Motor neuron (in vitro differentiated cells): Measurements from ENCODE around the gene TRIO. TPM values are rescaled to one million over a fixed set of nuclear protein-coding genes. Genes with fewer than 3 reads are reported as not detected.
A peak's percentile ranks its signal among the peaks of the same experiment; 100 is the strongest.

ENCODE experiments used
- ATAC-seq, 8 experiments: fragments of 200-7000 bp; cut with Tn5 transposase; replicated peaks in 6 of 8; 2 replicates each; pipeline ENCODE4 v1.8.0; 2021; ENCODE audit warnings: mild to moderate bottlenecking in 8 of 8, moderate library complexity in 8 of 8
- H3K27ac ChIP-seq, 2 donors: fragments of 250-450 bp; sonication (Bioruptor Pico); 2 replicates each; pipeline ENCODE4 v1.9.0; 2021; ENCODE audit warnings: antibody characterized with exemption in 2 of 2, mild to moderate bottlenecking in 2 of 2, moderate library complexity in 1 of 2
- H3K4me1 ChIP-seq, 2 donors: fragments of 250-450 bp; sonication (Bioruptor Pico); replicated peaks in 1 of 2; 2 replicates each; pipeline ENCODE4 v1.6.1; 2021; ENCODE audit warnings: antibody characterized with exemption in 2 of 2, mild to moderate bottlenecking in 2 of 2, moderate library complexity in 1 of 2
- H3K4me3 ChIP-seq, 5 donors: fragments of 250-450 bp; sonication (Bioruptor Pico); 2 replicates each; pipeline ENCODE4 v1.9.0; 2021; ENCODE audit warnings: antibody characterized with exemption in 5 of 5, mild to moderate bottlenecking in 5 of 5, moderate library complexity in 4 of 5
- WGBS, 10 experiments: fragments of 450-650 bp; shearing (Covaris generic); methylation state at CpG; one replicate each; pipeline ENCODE4 v1.0.0; 2022; 5-methylcytosine and 5-hydroxymethylcytosine counted together
- in situ Hi-C, 9 experiments: fragments of 400-800 bp; cut with MboI; loops; one replicate each; pipeline ENCODE4 v1.15.0; 2021; ENCODE audit warnings: low sequenced_read_pairs in 9 of 9, low pct_unique_long_range_greater_than_20kb in 2 of 9; ENCODE audit not compliant: unreplicated experiment in 9 of 9
- total RNA-seq, 8 experiments: library from RNA; unstranded; fragments of 300-600 nt; gene quantifications; 2 replicates each; pipeline versions ENCODE4 v1.2.3 to v1.2.4, GENCODE V29; 2022

Gene TRIO
- total RNA-seq, 8 experiments from 2014 or later = 39.7 to 162 (median 92.9) TPM

- ATAC-seq = no peak
- 0 to 100% (median 83%) methylated on average over 1 to 3 of the region's 3 CpGs; no CpG with 5 or more reads in 3 of the 10 experiments for WGBS, 10 experiments
- no peaks in the 10 kb centered on the region for H3K4me1 ChIP-seq
- H3K27ac ChIP-seq = no peak overlapping the region
- H3K4me3 ChIP-seq = no peak overlapping the region
- in situ Hi-C loops = loop anchor here in 1 of 9 experiments (25.0 kb wide), 1 partner anchor 135 kb away; no protein-coding TSS in a partner anchor
Measured at GRCh38 chr5:14127587-14127986, 15.6 kb upstream of the TRIO start.

GRCh38 chr5:14128079-14128478 is 15.1 kb upstream of the TRIO start:
- Histone ChIP-seq H3K4me3 (no peak overlapping the region), H3K4me1 (no peaks in the 10 kb centered on the region), H3K27ac (no peak overlapping the region)
- in situ Hi-C loops = loop anchor here in 1 of 9 experiments (25.0 kb wide), 1 partner anchor 134 kb away; no protein-coding TSS in a partner anchor
- no peak for ATAC-seq

GRCh38 chr5:14129123-14129522 is 14.0 kb upstream of the TRIO start:
- Histone ChIP-seq H3K4me1 (no peaks in the 10 kb centered on the region), H3K27ac (no peak overlapping the region), H3K4me3 (no peak overlapping the region)
- in situ Hi-C loops = loop anchor here in 1 of 9 experiments (25.0 kb wide), 1 partner anchor 133 kb away; no protein-coding TSS in a partner anchor
- ATAC-seq = no peak
- 20 to 83% (median 60%) methylated on average over 1 of the region's 1 CpG; no CpG with 5 or more reads in 7 of the 10 experiments for WGBS, 10 experiments

- Histone ChIP-seq H3K4me1 (no peaks in the 10 kb centered on the region), H3K4me3 (no peak overlapping the region), H3K27ac (no peak overlapping the region)
- in situ Hi-C loops = loop anchor here in 1 of 9 experiments (25.0 kb wide), 1 partner anchor 130 kb away; no protein-coding TSS in a partner anchor
- ATAC-seq = peak in 1 of 8 experiments; percentile 23
- 17 to 100% (median 71%) methylated on average over 1 to 6 of the region's 6 CpGs; no CpG with 5 or more reads in 1 of the 10 experiments for WGBS, 10 experiments
Measured at GRCh38 chr5:14131855-14132503, 11.2 kb upstream of the TRIO start.

GRCh38 chr5:14133394-14133793 is 9.7 kb upstream of the TRIO start:
- H3K27ac ChIP-seq = no peak overlapping the region
- WGBS, 10 experiments = 47 to 100% (median 83%) methylated on average over 1 to 2 of the region's 2 CpGs; no CpG with 5 or more reads in 3 of the 10 experiments
- in situ Hi-C loops = loop anchor here in 1 of 9 experiments (25.0 kb wide), 1 partner anchor 129 kb away; no protein-coding TSS in a partner anchor
- ATAC-seq = no peak
- no peak overlapping the region for H3K4me3 ChIP-seq
- no peaks in the 10 kb centered on the region for H3K4me1 ChIP-seq

- no peak overlapping the region for H3K4me3 ChIP-seq
- no peak overlapping the region for H3K27ac ChIP-seq
- H3K4me1 ChIP-seq = no peaks in the 10 kb centered on the region
- ATAC-seq = peak in 2 of 8 experiments; percentile 38 to 56
- WGBS, 10 experiments = 67 to 100% (median 82%) methylated on average over 1 of the region's 1 CpG; no CpG with 5 or more reads in 4 of the 10 experiments
- in situ Hi-C loops = loop anchor here in 1 of 9 experiments (25.0 kb wide), 1 partner anchor 128 kb away; no protein-coding TSS in a partner anchor
Measured at GRCh38 chr5:14134083-14134482, 9.1 kb upstream of the TRIO start.

GRCh38 chr5:14134771-14135170 is 8.4 kb upstream of the TRIO start:
- 57 to 100% methylated on average over 1 to 2 of the region's 2 CpGs; no CpG with 5 or more reads in 8 of the 10 experiments for WGBS, 10 experiments
- H3K27ac ChIP-seq = no peak overlapping the region
- H3K4me1 ChIP-seq = no peaks in the 10 kb centered on the region
- no peak for ATAC-seq
- no peak overlapping the region for H3K4me3 ChIP-seq
- in situ Hi-C loops = loop anchor here in 1 of 9 experiments (25.0 kb wide), 1 partner anchor 128 kb away; no protein-coding TSS in a partner anchor

GRCh38 chr5:14135621-14136020 is 7.5 kb upstream of the TRIO start:
- H3K27ac ChIP-seq = no peak overlapping the region
- no peak for ATAC-seq
- H3K4me3 ChIP-seq = no peak overlapping the region
- whole genome bisulfite sequencing, 10 experiments = 60 to 80% methylated on average over 1 of the region's 1 CpG; no CpG with 5 or more reads in 8 of the 10 experiments
- no peaks in the 10 kb centered on the region for H3K4me1 ChIP-seq
- in situ Hi-C loops = loop anchor here in 1 of 9 experiments (25.0 kb wide), 1 partner anchor 127 kb away; no protein-coding TSS in a partner anchor

- in situ Hi-C loops = loop anchor here in 1 of 9 experiments (25.0 kb wide), 1 partner anchor 126 kb away; no protein-coding TSS in a partner anchor
- no peak for ATAC-seq
- 43 to 86% (median 62%) methylated on average over 1 to 2 of the region's 2 CpGs; no CpG with 5 or more reads in 4 of the 10 experiments for WGBS, 10 experiments
Measured at GRCh38 chr5:14136228-14136627, 6.9 kb upstream of the TRIO start.

GRCh38 chr5:14138608-14139540 is 4.3 kb upstream of the TRIO start:
- Histone ChIP-seq H3K27ac (no peak overlapping the region), H3K4me3 (no peak overlapping the region), H3K4me1 (peaks cover 0 to 6% of the 10 kb centered on the region in 2 donors)
- in situ Hi-C loops = loop anchor here in 1 of 9 experiments (25.0 kb wide), 1 partner anchor 123 kb away; no protein-coding TSS in a partner anchor
- 40 to 93% (median 79%) methylated on average over 2 to 11 of the region's 11 CpGs for WGBS, 10 experiments
- no peak for ATAC-seq

More at GRCh38 chr5:14136228-14136627, 6.9 kb upstream of the TRIO start:
- Histone ChIP-seq H3K4me1 (no peaks in the 10 kb centered on the region), H3K27ac (no peak overlapping the region), H3K4me3 (no peak overlapping the region)

GRCh38 chr5:14141764-14142163 is 1.4 kb upstream of the TRIO start:
- H3K4me1 ChIP-seq = peaks cover 12 to 17% of the 10 kb centered on the region in 2 donors
- peak overlapping the region in 1 of 2 donors; percentile 96 for H3K27ac ChIP-seq
- H3K4me3 ChIP-seq = peak overlapping the region in 2 of 5 donors; percentile 73 to 92
- in situ Hi-C loops = loop anchor here in 1 of 9 experiments (25.0 kb wide), 1 partner anchor 121 kb away; no protein-coding TSS in a partner anchor
- 67 to 95% (median 79%) methylated on average over 2 to 3 of the region's 3 CpGs; no CpG with 5 or more reads in 1 of the 10 experiments for WGBS, 10 experiments
- ATAC-seq = no peak

- Histone ChIP-seq H3K4me1 (peaks cover 17 to 23% of the 10 kb centered on the region in 2 donors), H3K27ac (peak overlapping the region; percentile 88 to 96), H3K4me3 (peak overlapping the region; percentile 69 to 96 (median 86))
- 20 to 83% (median 28%) methylated on average over 1 to 16 of the region's 19 CpGs; no CpG with 5 or more reads in 1 of the 10 experiments for WGBS, 10 experiments
- in situ Hi-C loops = loop anchor here in 1 of 9 experiments (25.0 kb wide), 1 partner anchor 120 kb away; no protein-coding TSS in a partner anchor
- ATAC-seq = no peak
Measured at GRCh38 chr5:14142202-14142826, 828 bp upstream of the TRIO start.
